ACC112 (cell line): ENCODE measurements around the gene TMEM88.
A peak's percentile ranks its signal among the peaks of the same experiment; 100 is the strongest.

Source experiments
- H2AFZ ChIP-seq: fragments of 200-600 bp; sonication (generic); one replicate; pipeline ENCODE4 v1.6.0; 2017; ENCODE audit warnings: antibody characterized with exemption, low read length; ENCODE audit not compliant: unreplicated experiment
- H3K27ac ChIP-seq: fragments of 200-600 bp; sonication (generic); 2 replicates; pipeline ENCODE4 v1.5.1; 2014; ENCODE audit warnings: low read depth, mild to moderate bottlenecking, antibody characterized with exemption, low read length, moderate library complexity
- H3K27me3 ChIP-seq: fragments of 200-600 bp; sonication (generic); 2 replicates; pipeline ENCODE4 v1.6.1; 2014; ENCODE audit warnings: mild to moderate bottlenecking, antibody characterized with exemption, low read length, moderate library complexity, mixed read lengths; ENCODE audit not compliant: insufficient read depth
- H3K36me3 ChIP-seq: fragments of 200-600 bp; sonication (generic); 2 replicates; pipeline ENCODE4 v1.6.1; 2016; ENCODE audit warnings: mild to moderate bottlenecking, antibody characterized with exemption, low read length, moderate library complexity, mixed read lengths; ENCODE audit not compliant: insufficient read depth
- H3K4me1 ChIP-seq: fragments of 200-600 bp; sonication (generic); one replicate; pipeline ENCODE4 v1.6.1; 2016; ENCODE audit warnings: low read length, mixed read lengths; ENCODE audit not compliant: insufficient read depth, unreplicated experiment, control insufficient read depth
- H3K4me3 ChIP-seq: fragments of 200-600 bp; sonication (generic); 2 replicates; pipeline ENCODE4 v1.5.1; 2014; ENCODE audit warnings: mild to moderate bottlenecking, low read depth, low read length
- H3K79me2 ChIP-seq: fragments of 200-600 bp; sonication (generic); one replicate; pipeline ENCODE4 v1.6.0; 2016; ENCODE audit warnings: low read length; ENCODE audit not compliant: control insufficient read depth, unreplicated experiment, insufficient read depth

The TMEM88 gene

GRCh38 chr17:7851438-7852261 lies 3.2 kb upstream of the TMEM88 start:
- Histone ChIP-seq H3K27me3 (no peaks in the 10 kb centered on the region), H3K36me3 (peaks cover 16% of the 10 kb centered on the region), H3K27ac (no peak overlapping the region), H3K4me1 (peaks cover 9% of the 10 kb centered on the region), H3K4me3 (no peak overlapping the region), H3K79me2 (no peaks in the 10 kb centered on the region), H2AFZ (no peak overlapping the region)

GRCh38 chr17:7852262-7852670 lies 2.6 kb upstream of the TMEM88 start:
- H3K4me1 ChIP-seq, result peaks cover 9% of the 10 kb centered on the region

GRCh38 chr17:7852919-7853690 lies 1.8 kb upstream of the TMEM88 start:
- no peak overlapping the region for H3K4me3 ChIP-seq
- H3K27ac ChIP-seq, result no peak overlapping the region
- H2AFZ ChIP-seq, result no peak overlapping the region
- peaks cover 16% of the 10 kb centered on the region for H3K36me3 ChIP-seq
- H3K4me1 ChIP-seq, result peaks cover 9% of the 10 kb centered on the region
- no peaks in the 10 kb centered on the region for H3K27me3 ChIP-seq
- H3K79me2 ChIP-seq, result no peaks in the 10 kb centered on the region

More at GRCh38 chr17:7852262-7852670, 2.6 kb upstream of the TMEM88 start:
- Histone ChIP-seq H3K36me3 (peaks cover 16% of the 10 kb centered on the region), H2AFZ (no peak overlapping the region), H3K79me2 (no peaks in the 10 kb centered on the region), H3K4me3 (no peak overlapping the region), H3K27me3 (no peaks in the 10 kb centered on the region), H3K27ac (no peak overlapping the region)

GRCh38 chr17:7853691-7854038 lies 1.2 kb upstream of the TMEM88 start:
- Histone ChIP-seq H3K27ac (no peak overlapping the region), H3K79me2 (peaks cover 2% of the 10 kb centered on the region), H3K4me1 (peaks cover 11% of the 10 kb centered on the region), H3K4me3 (no peak overlapping the region), H3K27me3 (no peaks in the 10 kb centered on the region), H2AFZ (no peak overlapping the region), H3K36me3 (peaks cover 16% of the 10 kb centered on the region)

GRCh38 chr17:7854078-7854777 lies 638 bp upstream of the TMEM88 start:
- no peak overlapping the region for H3K4me3 ChIP-seq
- H3K79me2 ChIP-seq, result peaks cover 7% of the 10 kb centered on the region
- H3K4me1 ChIP-seq, result peaks cover 17% of the 10 kb centered on the region
- H3K36me3 ChIP-seq, result peaks cover 16% of the 10 kb centered on the region
- H2AFZ ChIP-seq, result no peak overlapping the region
- no peaks in the 10 kb centered on the region for H3K27me3 ChIP-seq
- H3K27ac ChIP-seq, result no peak overlapping the region

GRCh38 chr17:7855660-7856010 lies 769 bp downstream of the TMEM88 start:
- Histone ChIP-seq H3K36me3 (peaks cover 11% of the 10 kb centered on the region; the same call in 1 of the 2 replicates), H3K27ac (peak overlapping the region; percentile 90; the same call in 1 of the 2 replicates), H3K4me1 (peaks cover 18% of the 10 kb centered on the region), H3K27me3 (no peaks in the 10 kb centered on the region), H3K79me2 (peaks cover 12% of the 10 kb centered on the region), H2AFZ (no peak overlapping the region), H3K4me3 (peak overlapping the region; percentile 88)

GRCh38 chr17:7856011-7856810 lies 1.3 kb downstream of the TMEM88 start:
- Histone ChIP-seq H3K36me3 (peaks cover 11% of the 10 kb centered on the region; the same call in 1 of the 2 replicates), H2AFZ (no peak overlapping the region), H3K4me3 (peak overlapping the region; percentile 88), H3K27ac (peak overlapping the region; percentile 90), H3K27me3 (no peaks in the 10 kb centered on the region), H3K79me2 (peaks cover 12% of the 10 kb centered on the region), H3K4me1 (peaks cover 18% of the 10 kb centered on the region)

GRCh38 chr17:7856811-7857712 lies 2.2 kb downstream of the TMEM88 start, which contains the start of gene NAA38:
Gene NAA38, minus strand, starts transcription at chr17:7857559. Its CDS starts 96 bp downstream, at chr17:7857463.
- H3K4me1 ChIP-seq, result peaks cover 18% of the 10 kb centered on the region
- peak within 1 kb of the TSS; percentile 88 for H3K4me3 ChIP-seq
- H3K36me3 ChIP-seq, result peaks cover 8% of the 10 kb centered on the region; the same call in 1 of the 2 replicates
- peaks cover 12% of the 10 kb centered on the region for H3K79me2 ChIP-seq
- peak within 1 kb of the TSS; percentile 93 for H2AFZ ChIP-seq
- peak within 1 kb of the TSS; percentile 90 for H3K27ac ChIP-seq
- no peaks in the 10 kb centered on the region for H3K27me3 ChIP-seq

- Histone ChIP-seq H3K27me3 (no peaks in the 10 kb centered on the region), H2AFZ (peak within 1 kb of the TSS; percentile 93), H3K27ac (peak within 1 kb of the TSS; percentile 90), H3K79me2 (peaks cover 12% of the 10 kb centered on the region), H3K36me3 (peaks cover 2% of the 10 kb centered on the region; the same call in 1 of the 2 replicates), H3K4me1 (peaks cover 18% of the 10 kb centered on the region), H3K4me3 (peak within 1 kb of the TSS; percentile 88)
Observed at GRCh38 chr17:7857713-7858521, 3.1 kb downstream of the TMEM88 start, which contains the start of gene CYB5D1. Gene CYB5D1, plus strand, starts transcription at chr17:7858003. Its CDS starts 132 bp downstream, at chr17:7858135.
